PC-9 (cell line): Measurements from ENCODE around the gene TM4SF1. TPM values are rescaled to one million over a fixed set of nuclear protein-coding genes. Genes with fewer than 3 reads are reported as not detected.

Source experiments
- BruUV-seq: library from RNA; stranded (reverse); fragments of 400-500 nt; replicated peaks from 2 replicates; lab custom pipeline; 2021; lab: Mats Ljungman, UMichigan
- CTCF ChIA-PET: fragments of 300-600 bp; sonication (Branson Sonifier 250); formaldehyde crosslinking; loops from one replicate; lab custom pipeline; 2022; ENCODE audit warnings: antibody characterized with exemption; lab: Charles Lee
- POLR2A ChIA-PET: fragments of 300-600 bp; sonication (Branson Sonifier 250); formaldehyde crosslinking; loops from one replicate; lab custom pipeline; 2022; ENCODE audit warnings: antibody characterized with exemption; ENCODE audit not compliant: unreplicated experiment; lab: Charles Lee
- DNase-seq, 2 experiments: peaks; one replicate each; pipeline versions ENCODE4 v3.0.0 to v3.0.0-alpha.2; 2015 to 2022; ENCODE audit warnings: mixed read lengths in 1 of 2
- H2AFZ ChIP-seq: fragments of 200-600 bp; sonication (generic); 2 replicates; pipeline ENCODE4 v1.8.1; 2017; ENCODE audit warnings: antibody characterized with exemption
- H3F3A ChIP-seq: fragments of 200-600 bp; sonication (generic); 2 replicates; pipeline ENCODE4 v1.8.1; 2017; ENCODE audit warnings: antibody characterized with exemption, mild to moderate bottlenecking, low read depth; ENCODE audit not compliant: insufficient read depth
- H3K27ac ChIP-seq: fragments of 200-600 bp; sonication (generic); 2 replicates; pipeline ENCODE4 v1.6.1; 2016; ENCODE audit warnings: mixed run types
- H3K27me3 ChIP-seq: fragments of 200-600 bp; sonication (generic); 2 replicates; pipeline ENCODE4 v1.6.1; 2016; ENCODE audit warnings: low read depth, mixed run types; ENCODE audit not compliant: insufficient read depth
- H3K36me3 ChIP-seq: fragments of 200-600 bp; sonication (generic); 2 replicates; pipeline ENCODE4 v1.6.1; 2016; ENCODE audit warnings: low read depth, mixed run types
- H3K4me1 ChIP-seq: fragments of 200-600 bp; sonication (generic); replicated peaks from 2 replicates; pipeline ENCODE4 v1.6.1; 2016; ENCODE audit warnings: mixed run types; ENCODE audit not compliant: insufficient read depth
- H3K4me2 ChIP-seq: fragments of 200-600 bp; sonication (generic); 2 replicates; pipeline ENCODE4 v1.6.1; 2017; ENCODE audit warnings: mixed run types
- H3K4me3 ChIP-seq: fragments of 200-600 bp; sonication (generic); 2 replicates; pipeline ENCODE4 v1.6.1; 2016; ENCODE audit warnings: mixed run types
- H3K79me2 ChIP-seq: fragments of 200-600 bp; sonication (generic); 2 replicates; pipeline ENCODE4 v1.6.1; 2017; ENCODE audit warnings: low read depth, mixed run types
- H3K9me2 ChIP-seq: fragments of 200-600 bp; sonication (generic); 2 replicates; pipeline ENCODE4 v1.8.1; 2017; ENCODE audit warnings: mild to moderate bottlenecking; ENCODE audit not compliant: insufficient read depth
- H3K9me3 ChIP-seq: fragments of 200-600 bp; sonication (generic); 2 replicates; pipeline ENCODE4 v1.8.1; 2016; ENCODE audit warnings: low read depth; ENCODE audit not compliant: insufficient read depth
- H4K20me1 ChIP-seq: fragments of 200-600 bp; sonication (generic); 2 replicates; pipeline ENCODE4 v1.8.1; 2017; ENCODE audit not compliant: insufficient read depth
- CTCF ChIP-seq: fragments of 200-600 bp; sonication (generic); conservative IDR thresholded peaks from 2 replicates; pipeline ENCODE4 v1.6.1; 2017; ENCODE audit warnings: mixed run types, antibody characterized with exemption, mild to moderate bottlenecking, moderate library complexity
- EZH2 ChIP-seq: fragments of 200-600 bp; sonication (generic); IDR thresholded peaks from 2 replicates; pipeline ENCODE4 v1.8.0; 2017; ENCODE audit warnings: antibody characterized with exemption, low read depth
- intact Hi-C: fragments of 100-400 bp; cut with micrococcal nuclease; formaldehyde crosslinking; loops from one replicate; pipeline ENCODE4 v1.10.0; 2022; ENCODE audit not compliant: unreplicated experiment
- total RNA-seq: library from RNA; stranded (reverse); gene quantifications from 2 replicates; pipeline ENCODE4 v1.2.3, GENCODE V29; 2021

TM4SF1 gene
- total RNA-seq, 1 experiment from 2014 or later, result 146 TPM

- intact Hi-C loops, result no loop called here
- H3K36me3 ChIP-seq, result no peaks in the 10 kb centered on the region
- H3K4me1 ChIP-seq, result peaks cover 41% of the 10 kb centered on the region
- no peaks in the 10 kb centered on the region for H3K9me2 ChIP-seq
- ChIA-PET POLR2A (interaction anchor here (0.5 to 0.6 kb wide), 2 partner anchors 43 to 158 kb away, joined by 3 read pairs; no protein-coding TSS in a partner anchor), CTCF (interaction anchor here (0.9 kb wide), 1 partner anchor 44 kb away, joined by 3 read pairs; no protein-coding TSS in a partner anchor)
- H3K27ac ChIP-seq, result no peak overlapping the region
- H3K9me3 ChIP-seq, result peaks cover 7% of the 10 kb centered on the region
- DNase-seq, result no peak
- BruUV-seq, result no TSS peak
- H4K20me1 ChIP-seq, result no peaks in the 10 kb centered on the region
- no peak overlapping the region for H3K4me2 ChIP-seq
- no peaks in the 10 kb centered on the region for H3K79me2 ChIP-seq
- peaks cover 25% of the 10 kb centered on the region for H3F3A ChIP-seq
- no peaks in the 10 kb centered on the region for H3K27me3 ChIP-seq
- H2AFZ ChIP-seq, result no peak overlapping the region
- no peak overlapping the region for H3K4me3 ChIP-seq
- 0 out of 2 replicates have a peak, but pooled peaks have one; percentile 16 for TF ChIP-seq CTCF
- no peak for TF ChIP-seq EZH2
Measured at GRCh38 chr3:149343951-149344350, 33.5 kb downstream of the TM4SF1 start.

- peak in 1 of 2 experiments; percentile 69 for DNase-seq
- Histone ChIP-seq H3K4me2 (no peak overlapping the region), H2AFZ (no peak overlapping the region), H3K9me3 (peaks cover 8% of the 10 kb centered on the region), H4K20me1 (no peaks in the 10 kb centered on the region), H3K27me3 (no peaks in the 10 kb centered on the region), H3K4me1 (peaks cover 41% of the 10 kb centered on the region), H3K79me2 (no peaks in the 10 kb centered on the region), H3K9me2 (no peaks in the 10 kb centered on the region), H3K36me3 (no peaks in the 10 kb centered on the region), H3K4me3 (no peak overlapping the region), H3K27ac (peak overlapping the region; percentile 34), H3F3A (peaks cover 28% of the 10 kb centered on the region)
- POLR2A ChIA-PET, result interaction anchor here (0.5 to 1.2 kb wide), 5 partner anchors 24 to 387 kb away, joined by 4 to 20 read pairs (median 7); no protein-coding TSS in a partner anchor
- CTCF ChIA-PET, result interaction anchor here (0.6 to 0.9 kb wide), 2 partner anchors 42 to 116 kb away, joined by 3 read pairs; no protein-coding TSS in a partner anchor
- intact Hi-C loops, result no loop called here
- no TSS peak for BruUV-seq
- TF ChIP-seq CTCF (no peak), EZH2 (no peak)
Measured at GRCh38 chr3:149342413-149343380, 34.8 kb downstream of the TM4SF1 start.

GRCh38 chr3:149340310-149340933 lies 37.0 kb downstream of the TM4SF1 start:
- H3K27me3 ChIP-seq, result no peaks in the 10 kb centered on the region
- peaks cover 8% of the 10 kb centered on the region for H3K9me3 ChIP-seq
- H3K27ac ChIP-seq, result peak overlapping the region; percentile 97
- peak overlapping the region; percentile 68; the same call in 1 of the 2 replicates for H2AFZ ChIP-seq
- no peaks in the 10 kb centered on the region for H3K36me3 ChIP-seq
- TSS peak; percentile 92 for BruUV-seq
- no peaks in the 10 kb centered on the region for H4K20me1 ChIP-seq
- ChIA-PET CTCF (interaction anchor here (0.8 to 1.1 kb wide), 2 partner anchors 65 to 220 kb away, joined by 3 to 4 read pairs; no protein-coding TSS in a partner anchor), POLR2A (interaction anchor here (0.5 to 0.7 kb wide), 8 partner anchors 18 to 200 kb away, joined by 3 to 7 read pairs (median 3); partner anchors contain the start of gene TM4SF1)
- intact Hi-C loops, result loop anchor here (1.0 to 2.0 kb wide), 6 partner anchors 24 to 140 kb away; no protein-coding TSS in a partner anchor
- no peaks in the 10 kb centered on the region for H3K79me2 ChIP-seq
- DNase-seq, result peak in 1 of 2 experiments; percentile 38
- H3F3A ChIP-seq, result peaks cover 28% of the 10 kb centered on the region
- peak overlapping the region; percentile 20; the same call in 1 of the 2 replicates for H3K4me3 ChIP-seq
- H3K4me1 ChIP-seq, result peaks cover 41% of the 10 kb centered on the region
- H3K9me2 ChIP-seq, result no peaks in the 10 kb centered on the region
- peak overlapping the region; percentile 72 for H3K4me2 ChIP-seq
- TF ChIP-seq CTCF, result no peak
- TF ChIP-seq EZH2, result no peak
